Psoas muscle (tissue), 8 donors: ENCODE data around the gene NT5C1A. TPM values are rescaled to one million over a fixed set of nuclear protein-coding genes. Genes with fewer than 3 reads are reported as not detected.

Source experiments
- ATAC-seq, 4 donors: fragments of 200-7000 bp; cut with Tn5 transposase; one replicate each; pipeline ENCODE4 v1.9.1; 2020; ENCODE audit warnings: moderate library complexity in 3 of 4, mild to moderate bottlenecking in 2 of 4
- DNase-seq, 2 donors: peaks; one replicate each; pipeline ENCODE4 v3.0.0-alpha.2; 2020
- H3K27ac ChIP-seq: fragments of 200-600 bp; one replicate; pipeline ENCODE4 v1.8.0; 2022
- H3K27me3 ChIP-seq, 3 donors: fragments of 200-600 bp in 1 of 3; one replicate each; pipeline versions ENCODE4 v1.6.1 to v1.8.0; 2013 to 2022; ENCODE audit warnings: low read length in 2 of 3, mild to moderate bottlenecking in 2 of 3, moderate library complexity in 1 of 3; ENCODE audit not compliant: insufficient read depth in 3 of 3
- H3K36me3 ChIP-seq, 2 donors: fragments of 200-600 bp in 1 of 2; one replicate each; pipeline versions ENCODE4 v1.6.1 to v1.8.0; 2013 to 2022; ENCODE audit warnings: low read depth in 1 of 2, mild to moderate bottlenecking in 1 of 2, moderate library complexity in 1 of 2; ENCODE audit not compliant: insufficient read depth in 1 of 2
- H3K4me1 ChIP-seq: fragments of 200-600 bp; one replicate; pipeline ENCODE4 v1.8.0; 2022
- H3K4me3 ChIP-seq: fragments of 200-600 bp; one replicate; pipeline ENCODE4 v1.8.0; 2022; ENCODE audit warnings: mild to moderate bottlenecking
- H3K9me3 ChIP-seq: fragments of 200-600 bp; one replicate; pipeline ENCODE4 v1.8.0; 2022
- CTCF ChIP-seq: fragments of 200-600 bp; IDR thresholded peaks from one replicate; pipeline ENCODE4 v1.8.0; 2022; ENCODE audit warnings: antibody characterized with exemption
- WGBS, 3 donors: extraction: QIAGEN DNeasy Blood & Tissue Kit; methylation state at CpG; one replicate each; pipeline versions ENCODE4 v1.1.6 to v1.1.7; 2013; 5-methylcytosine and 5-hydroxymethylcytosine counted together
- intact Hi-C, 2 donors: fragments of 100-400 bp; cut with DNase I; formaldehyde crosslinking; loops; one replicate each; pipeline versions ENCODE4 v1.11.0 to v1.14.2; 2022
- polyA plus RNA-seq, 3 donors: library from polyadenylated mRNA; stranded (reverse); fragments of 200-250 nt; gene quantifications; one replicate each; pipeline ENCODE4 v1.2.3, GENCODE V29; 2013
- total RNA-seq, 4 donors: library from RNA; stranded (reverse); fragmentation: NEBNext Ultra II Directional in 2 of 4; extraction: Animal tissue kit (Norgen Biotek cat#: 25700) in 2 of 4; gene quantifications; one replicate each; pipeline versions ENCODE4 v1.2.1 to v1.2.4, GENCODE V29; 2021 to 2023
- donor health status: healthy with polysubstance abuse.
- donor health status: DM: no; HTN: no; CAD: no; lungs with moderate emphysema.
- donor health status: Bipolar disorder and iron deficiency.
- donor health status: healthy.
- donor health status: DM: yes; HTN: yes; CAD: no.
- donor health status: DM: no; HTN: no; CAD: no.
- donor health status: DM: no; HTN: no; CAD: no.
- donor health status: DM: yes; HTN: yes; CAD: no.

The NT5C1A gene
- total and polyA plus RNA-seq, 7 donors = 1.2 to 112 (median 35.0) TPM

- WGBS, 3 donors = 1 to 3% (median 2%) methylated on average over 31 to 47 of the region's 47 CpGs
- H3K27me3 ChIP-seq = peaks cover 0 to 5% (median 0%) of the 10 kb centered on the region in 3 donors
- peak within 1 kb of the TSS; percentile 53 for H3K4me3 ChIP-seq
- peaks cover 34% of the 10 kb centered on the region for H3K4me1 ChIP-seq
- intact Hi-C loops = loop anchor here in 1 of 2 donors (2.0 kb wide), 1 partner anchor 19 kb away; the partner anchor contains the start of gene NT5C1A
- H3K9me3 ChIP-seq = no peaks in the 10 kb centered on the region
- DNase-seq = peak; percentile 90 to 94
- peak; percentile 82 to 84 (median 84) for ATAC-seq
- no peaks in the 10 kb centered on the region for H3K36me3 ChIP-seq
- no peak within 1 kb of the TSS for H3K27ac ChIP-seq
- TF ChIP-seq CTCF = no peak
Measured at GRCh38 chr1:39691383-39692151, 19.7 kb upstream of the NT5C1A start, which contains the start of gene HPCAL4. Gene HPCAL4 (minus strand): TSS chr1:39691433. CDS start chr1:39684603, 6,830 bp downstream.

GRCh38 chr1:39690794-39691382 is 19.0 kb upstream of the NT5C1A start:
- peaks cover 0 to 5% (median 0%) of the 10 kb centered on the region in 3 donors for H3K27me3 ChIP-seq
- DNase-seq = no peak
- ATAC-seq = no peak
- no peaks in the 10 kb centered on the region for H3K36me3 ChIP-seq
- H3K27ac ChIP-seq = no peak overlapping the region
- TF ChIP-seq CTCF = no peak
- no peaks in the 10 kb centered on the region for H3K9me3 ChIP-seq
- 12 to 24% (median 13%) methylated on average over 19 to 28 of the region's 28 CpGs for WGBS, 3 donors
- peaks cover 30% of the 10 kb centered on the region for H3K4me1 ChIP-seq
- intact Hi-C loops = no loop called here
- H3K4me3 ChIP-seq = peak overlapping the region; percentile 53

- Histone ChIP-seq H3K4me1 (peaks cover 23% of the 10 kb centered on the region), H3K4me3 (no peak overlapping the region), H3K9me3 (no peaks in the 10 kb centered on the region), H3K36me3 (no peaks in the 10 kb centered on the region), H3K27ac (no peak overlapping the region), H3K27me3 (peaks cover 0 to 5% (median 0%) of the 10 kb centered on the region in 3 donors)
- DNase-seq (no peak), ATAC-seq (no peak)
- 19 to 68% (median 40%) methylated on average over 2 of the region's 2 CpGs for WGBS, 3 donors
- TF ChIP-seq CTCF = no peak
- intact Hi-C loops = no loop called here
Measured at GRCh38 chr1:39690225-39690624, 18.3 kb upstream of the NT5C1A start.

GRCh38 chr1:39689635-39690034 is 17.7 kb upstream of the NT5C1A start:
- peaks cover 0 to 11% (median 0%) of the 10 kb centered on the region in 3 donors for H3K27me3 ChIP-seq
- no peak for TF ChIP-seq CTCF
- no peaks in the 10 kb centered on the region for H3K36me3 ChIP-seq
- intact Hi-C loops = loop anchor here in 1 of 2 donors (2.0 kb wide), 1 partner anchor 17 kb away; the partner anchor contains the start of gene NT5C1A
- H3K4me1 ChIP-seq = peaks cover 18% of the 10 kb centered on the region
- ATAC-seq = no peak
- no peak for DNase-seq
- no peak overlapping the region for H3K4me3 ChIP-seq
- no peak overlapping the region for H3K27ac ChIP-seq
- H3K9me3 ChIP-seq = no peaks in the 10 kb centered on the region
